SK-N-SH (cell line): Measurements from ENCODE around the gene TTF2.

ENCODE experiments used
- CTCF ChIP-seq: fragments of 200-600 bp; sonication (generic); IDR thresholded peaks from 2 replicates; pipeline ENCODE4 v1.6.1; 2017; ENCODE audit warnings: antibody characterized with exemption, mild to moderate bottlenecking, moderate library complexity
- EZH2phosphoT487 ChIP-seq: fragments of 200-600 bp; sonication (generic); IDR thresholded peaks from 2 replicates; pipeline ENCODE4 v1.6.1; 2017; ENCODE audit warnings: low read depth, mixed run types, mild to moderate bottlenecking, antibody characterized with exemption, moderate library complexity, borderline replicate concordance
- FOSL2 ChIP-seq: IDR thresholded peaks from 2 replicates; pipeline ENCODE4 v1.4.0; 2012; ENCODE audit warnings: low read depth, mild to moderate bottlenecking, moderate library complexity, borderline replicate concordance
- JUND ChIP-seq: IDR thresholded peaks from 2 replicates; pipeline ENCODE4 v1.4.0; 2012
- MXI1 ChIP-seq: IDR thresholded peaks from 2 replicates; pipeline ENCODE4 v1.6.1; 2012; ENCODE audit warnings: mild to moderate bottlenecking, low read depth, low read length, improper control_type of control experiment
- NRF1 ChIP-seq: IDR thresholded peaks from 2 replicates; pipeline ENCODE4 v1.6.1; 2012; ENCODE audit warnings: low read depth, mild to moderate bottlenecking, low read length
- POLR2AphosphoS5 ChIP-seq: IDR thresholded peaks from 2 replicates; pipeline ENCODE4 v1.6.1; 2012; ENCODE audit warnings: low read depth, low read length
- RAD21 ChIP-seq: IDR thresholded peaks from 2 replicates; pipeline ENCODE4 v1.6.1; 2012; ENCODE audit warnings: mild to moderate bottlenecking, low read length
- RFX5 ChIP-seq: IDR thresholded peaks from 2 replicates; pipeline ENCODE4 v1.6.1; 2012; ENCODE audit warnings: mild to moderate bottlenecking, improper control_type of control experiment, low read length
- RXRA ChIP-seq: IDR thresholded peaks from 2 replicates; pipeline ENCODE4 v1.4.0; 2012; ENCODE audit warnings: low read depth, mild to moderate bottlenecking, borderline replicate concordance
- SMC3 ChIP-seq: IDR thresholded peaks from 2 replicates; pipeline ENCODE4 v1.6.1; 2012; ENCODE audit warnings: low read depth, low read length, improper control_type of control experiment
- USF2 ChIP-seq: fragments of 150-350 bp; IDR thresholded peaks from 2 replicates; pipeline ENCODE4 v1.6.1; 2017; ENCODE audit warnings: antibody characterized with exemption, low read length, low read depth, borderline replicate concordance

- no peak for TF ChIP-seq RFX5
- no peak for TF ChIP-seq CTCF
- no peak for TF ChIP-seq JUND
- no peak for TF ChIP-seq POLR2AphosphoS5
- no peak for TF ChIP-seq RXRA
- no peak for TF ChIP-seq FOSL2
- no peak for TF ChIP-seq SMC3
- TF ChIP-seq USF2: no peak
- TF ChIP-seq RAD21: no peak
- TF ChIP-seq NRF1: no peak
- TF ChIP-seq MXI1: no peak
- TF ChIP-seq EZH2phosphoT487: no peak
Observed at GRCh38 chr1:117146072-117146471, 85.9 kb downstream of the TTF2 start.
